Activated CD4-positive, CD25-positive, alpha-beta regulatory T cell treated with anti-CD3 and anti-CD28 coated beads, Interleukin-2, amount 50 U/mL, for 24 hours (primary cell): ENCODE results near the gene KNCN.

Experiments
- ATAC-seq, 2 donors: fragments of 150-1000 bp; cut with Tn5 transposase; one replicate each; pipeline ENCODE4 v1.10.0; 2021; ENCODE audit warnings: mild to moderate bottlenecking in 1 of 2, moderate library complexity in 1 of 2

The KNCN gene

GRCh38 chr1:46568461-46568891, 17.0 kb upstream of the KNCN start:
- no peak for ATAC-seq

GRCh38 chr1:46563341-46563740, 11.9 kb upstream of the KNCN start:
- no peak for ATAC-seq

GRCh38 chr1:46562498-46562897, 11.1 kb upstream of the KNCN start:
- ATAC-seq: no peak

DNA sequence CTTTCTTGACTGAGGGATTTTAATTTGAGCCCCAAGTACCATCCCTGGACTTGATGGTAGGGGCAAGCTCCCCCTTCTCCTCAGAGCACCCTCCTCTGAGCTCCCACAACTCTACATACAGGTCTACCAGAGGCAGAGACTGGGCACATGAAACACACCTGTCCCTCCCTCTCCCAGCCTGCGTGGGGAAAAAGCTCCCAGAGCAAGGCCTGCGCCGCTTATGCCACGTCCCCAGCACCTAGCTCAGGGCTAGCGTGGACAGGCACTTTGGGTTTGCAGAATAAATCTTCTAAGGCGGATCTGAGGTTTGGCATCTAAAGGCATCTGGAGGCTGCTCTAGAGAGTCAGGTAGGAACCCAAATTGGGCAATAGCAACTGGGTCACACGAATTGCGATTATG, 7.5 kb upstream of the KNCN start:
- ATAC-seq: no peak

GRCh38 chr1:46558141-46558963, 6.9 kb upstream of the KNCN start:
- ATAC-seq: no peak

DNA sequence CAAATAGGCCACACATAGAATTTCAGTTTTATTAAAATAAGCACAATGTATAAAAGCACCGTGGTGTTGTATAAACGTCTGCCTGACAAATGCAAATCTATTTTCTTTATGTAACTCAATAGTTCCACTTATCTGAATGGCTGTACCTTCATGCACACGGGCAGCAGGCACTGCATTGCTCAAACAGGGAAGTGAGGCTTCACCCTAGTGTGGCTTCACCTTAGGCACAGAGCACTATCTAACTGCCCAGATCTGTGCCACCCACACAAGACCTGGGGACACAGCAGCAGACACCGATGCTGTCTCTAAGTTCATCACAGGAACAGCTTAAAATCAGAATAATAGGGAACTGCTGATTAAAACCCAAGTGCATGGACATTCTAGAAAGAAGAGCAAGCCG, 6.0 kb upstream of the KNCN start:
- ATAC-seq: no peak

- no peak for ATAC-seq
Measured at GRCh38 chr1:46556822-46557221, 5.4 kb upstream of the KNCN start.

- ATAC-seq: no peak
Measured at GRCh38 chr1:46555826-46556619, 4.6 kb upstream of the KNCN start.

DNA sequence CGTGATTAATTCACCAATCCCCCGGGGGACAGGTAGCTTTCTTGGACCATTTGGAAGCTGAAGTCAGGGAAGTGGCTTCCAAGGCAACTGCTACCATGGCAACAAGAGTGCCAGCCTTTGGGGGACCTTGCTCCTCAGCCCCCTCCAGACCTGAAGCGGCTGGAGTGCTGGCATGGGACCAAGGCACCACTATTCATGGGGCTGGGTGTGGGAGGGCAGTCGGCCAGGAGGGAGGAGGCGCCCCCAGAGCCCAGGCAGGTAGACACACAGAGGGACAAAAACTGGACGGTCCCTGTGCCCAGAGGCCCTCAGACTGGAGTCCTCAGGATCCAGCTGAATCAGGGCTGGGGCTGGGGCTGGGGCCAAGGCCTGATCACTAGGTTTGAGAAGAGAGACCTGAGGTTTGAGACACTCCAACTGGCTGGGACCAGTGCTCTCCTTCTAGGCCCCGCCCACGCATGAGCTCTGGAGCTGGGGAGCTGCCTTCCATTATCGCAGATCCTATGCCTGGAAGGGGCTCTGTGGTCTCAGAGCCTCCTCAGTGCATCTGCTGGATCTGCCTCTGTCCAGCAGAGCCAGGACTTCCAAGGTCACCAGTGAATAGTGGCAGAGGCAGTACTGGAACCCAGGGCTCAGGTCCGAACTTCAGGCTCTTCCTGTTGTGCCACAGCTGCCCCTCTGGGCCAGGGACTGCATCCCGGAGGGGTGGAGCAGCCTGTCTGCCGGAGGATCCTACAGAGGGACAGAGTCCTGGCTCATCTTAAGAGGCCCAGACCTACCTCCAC, 3.3 kb upstream of the KNCN start:
- ATAC-seq: no peak

DNA sequence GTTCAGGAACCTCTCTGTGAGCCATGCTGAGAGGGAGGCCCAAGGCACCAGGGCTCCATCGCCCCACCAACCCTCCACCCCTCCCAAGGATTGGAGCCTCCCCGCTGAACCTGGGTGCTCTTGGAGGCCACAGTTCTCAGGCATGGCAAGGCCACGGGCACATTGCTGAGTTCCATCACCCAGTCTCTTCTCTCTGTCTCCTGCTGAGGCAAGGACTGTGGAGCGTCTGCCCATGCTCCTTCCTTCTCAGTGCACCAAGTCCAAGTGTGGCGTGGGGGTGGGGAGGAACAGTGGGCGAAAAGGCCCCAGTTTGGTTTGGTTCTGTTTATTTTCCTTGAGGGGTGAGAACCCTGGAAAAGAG, 2.8 kb upstream of the KNCN start:
- ATAC-seq: no peak

GRCh38 chr1:46553506-46553905, 2.1 kb upstream of the KNCN start:
- no peak for ATAC-seq

GRCh38 chr1:46552357-46553237, 1.1 kb upstream of the KNCN start:
- ATAC-seq: no peak

GRCh38 chr1:46550751-46551231, 656 bp downstream of the KNCN start:
- ATAC-seq: no peak

- peak; percentile 13 to 57 for ATAC-seq
Measured at GRCh38 chr1:46549697-46550681, 1.5 kb downstream of the KNCN start.

- ATAC-seq: peak in 1 of 2 donors; percentile 40
Measured at GRCh38 chr1:46547481-46548383, 3.7 kb downstream of the KNCN start.

- ATAC-seq: no peak
Measured at GRCh38 chr1:46546210-46546609, 5.2 kb downstream of the KNCN start.

GRCh38 chr1:46545784-46546183, 5.7 kb downstream of the KNCN start:
- ATAC-seq: no peak

- no peak for ATAC-seq
Measured at GRCh38 chr1:46544561-46545240, 6.7 kb downstream of the KNCN start.
